Astrocyte of the cerebellum (primary cell): ENCODE measurements around the gene PTPRT.

Experiments
- DNase-seq: peaks from one replicate; pipeline ENCODE4 v3.0.0-alpha.2; 2011; ENCODE audit warnings: low read depth
- H3K4me3 ChIP-seq: 2 replicates; pipeline ENCODE4 v1.5.1; 2011; ENCODE audit warnings: mild to moderate bottlenecking, low read depth, low read length, moderate library complexity
- CTCF ChIP-seq: IDR thresholded peaks from 2 replicates; pipeline ENCODE4 v1.5.1; 2012; ENCODE audit warnings: low read length, low read depth, moderate library complexity, mild to moderate bottlenecking; ENCODE audit errors: missing control alignments
- in situ Hi-C: cut with HindIII; loops from 2 replicates; pipeline ENCODE4 v1.10.0; 2017; ENCODE audit warnings: low sequenced_read_pairs

PTPRT gene

GRCh38 chr20:42703744-42704143, 486.0 kb downstream of the PTPRT start:
- no peak for TF ChIP-seq CTCF
- DNase-seq, result no peak
- in situ Hi-C loops, result no loop called here
- H3K4me3 ChIP-seq, result no peak overlapping the region

GRCh38 chr20:42701948-42702347, 487.8 kb downstream of the PTPRT start:
- no peak for DNase-seq
- no peak overlapping the region for H3K4me3 ChIP-seq
- no peak for TF ChIP-seq CTCF
- in situ Hi-C loops, result no loop called here

GRCh38 chr20:42700372-42700771, 489.3 kb downstream of the PTPRT start:
- no peak overlapping the region for H3K4me3 ChIP-seq
- no peak for TF ChIP-seq CTCF
- in situ Hi-C loops, result no loop called here
- no peak for DNase-seq

DNA sequence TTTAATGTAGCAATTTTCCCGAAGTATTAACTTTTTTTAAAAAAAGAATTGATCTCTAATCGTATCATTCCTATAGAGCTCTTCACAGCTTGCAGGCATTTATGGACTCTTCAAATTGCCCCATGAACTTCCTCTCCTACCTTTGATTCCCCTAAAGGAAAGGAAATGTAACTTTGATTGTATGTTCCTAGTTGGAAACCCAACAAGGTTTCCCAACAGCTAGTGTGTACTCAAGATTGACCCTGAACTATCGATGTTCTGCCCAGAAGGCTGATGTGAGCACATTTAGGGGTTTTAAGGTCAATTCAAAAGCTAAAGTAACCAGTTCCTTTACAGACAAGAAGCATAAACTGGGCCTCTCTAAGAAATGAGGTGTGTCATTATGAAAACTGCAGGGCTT, 491.7 kb downstream of the PTPRT start:
- DNase-seq, result no peak
- in situ Hi-C loops, result no loop called here
- no peak overlapping the region for H3K4me3 ChIP-seq
- no peak for TF ChIP-seq CTCF

- DNase-seq, result no peak
- TF ChIP-seq CTCF, result no peak
- in situ Hi-C loops, result no loop called here
These were observed 498.8 kb downstream of the PTPRT start for GRCh38 chr20:42690842-42691437.

GRCh38 chr20:42688576-42688975, 501.1 kb downstream of the PTPRT start:
- H3K4me3 ChIP-seq, result no peak overlapping the region
- no peak for TF ChIP-seq CTCF
- in situ Hi-C loops, result no loop called here
- DNase-seq, result no peak

More at GRCh38 chr20:42690842-42691437, 498.8 kb downstream of the PTPRT start:
- H3K4me3 ChIP-seq, result no peak overlapping the region

GRCh38 chr20:42686057-42686456, 503.6 kb downstream of the PTPRT start:
- in situ Hi-C loops, result no loop called here
- no peak for DNase-seq

More at GRCh38 chr20:42686057-42686456, 503.6 kb downstream of the PTPRT start:
- no peak overlapping the region for H3K4me3 ChIP-seq
- TF ChIP-seq CTCF, result no peak
